Muscle layer of duodenum (tissue), 2 donors: ENCODE data around the gene UBE2L3.
"Not testable (repeated sequence)": the region's sequence is repeated elsewhere in the genome, so short reads cannot be mapped to it uniquely, and the experiment has no call there.

ENCODE experiments used
- H3K27ac ChIP-seq: one replicate; pipeline ENCODE4 v1.7.0; 2013; ENCODE audit warnings: mild to moderate bottlenecking, low read length
- H3K27me3 ChIP-seq: one replicate; pipeline ENCODE4 v1.7.0; 2013; ENCODE audit warnings: low read depth, mild to moderate bottlenecking, control low read depth, low read length
- H3K36me3 ChIP-seq, 2 donors: one replicate each; pipeline ENCODE4 v1.7.0; 2013; ENCODE audit warnings: low read length in 2 of 2, control low read depth in 1 of 2, mild to moderate bottlenecking in 1 of 2; ENCODE audit not compliant: insufficient read depth in 2 of 2, control insufficient read depth in 1 of 2
- H3K4me1 ChIP-seq, 2 donors: one replicate each; pipeline ENCODE4 v1.7.0; 2013; ENCODE audit warnings: low read length in 2 of 2, mild to moderate bottlenecking in 2 of 2, control low read depth in 1 of 2, moderate library complexity in 1 of 2; ENCODE audit not compliant: insufficient read depth in 2 of 2, control insufficient read depth in 1 of 2
- H3K4me3 ChIP-seq, 2 donors: one replicate each; pipeline ENCODE4 v1.7.0; 2013; ENCODE audit warnings: low read length in 2 of 2, low read depth in 1 of 2, mild to moderate bottlenecking in 1 of 2
- H3K9me3 ChIP-seq, 2 donors: one replicate each; pipeline ENCODE4 v1.7.0; 2013; ENCODE audit warnings: low read length in 2 of 2, control low read depth in 1 of 2, mild to moderate bottlenecking in 1 of 2; ENCODE audit not compliant: control insufficient read depth in 1 of 2
- donor health status: healthy.

The UBE2L3 gene

DNA sequence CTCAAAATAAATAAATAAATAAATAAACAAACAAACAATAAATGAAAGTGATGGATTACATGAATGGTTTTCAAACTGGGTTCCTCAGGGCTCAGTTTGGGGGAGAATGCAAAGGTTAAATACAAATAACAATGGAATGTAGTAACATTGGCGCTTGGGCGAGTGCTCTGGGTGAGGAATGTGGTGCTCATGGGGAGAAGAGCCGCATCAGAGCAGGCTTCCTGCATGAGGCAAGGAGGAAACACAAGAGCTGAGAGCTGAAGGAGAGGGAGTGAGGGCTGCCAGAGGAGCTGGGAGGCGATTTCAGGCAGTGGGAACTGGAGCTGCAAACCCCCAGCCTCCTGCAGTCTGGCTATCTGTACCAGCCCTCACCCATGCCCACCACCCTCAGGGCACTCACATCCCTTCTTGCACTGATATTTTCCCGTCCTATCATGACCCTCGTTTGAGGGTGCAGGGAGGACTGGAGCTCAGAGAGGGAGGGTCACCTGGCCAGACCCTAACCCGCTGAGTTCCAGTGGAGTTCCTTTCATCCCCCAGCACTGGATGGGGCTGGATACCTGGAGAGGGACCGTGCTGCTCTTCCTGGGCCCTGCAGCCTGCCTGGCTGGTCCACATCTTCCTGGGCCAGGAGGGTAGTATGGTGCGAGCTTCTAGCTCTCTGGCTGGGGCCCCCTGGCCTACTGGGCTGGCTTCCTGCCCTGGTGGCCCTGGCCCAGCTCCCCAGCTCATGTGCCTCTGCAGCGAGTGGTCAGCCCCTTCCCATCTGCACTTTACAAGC, 8.0 kb upstream of the UBE2L3 start:
- H3K27me3 ChIP-seq, H3K36me3 ChIP-seq, H3K4me3 ChIP-seq, H3K9me3 ChIP-seq, H3K4me1 ChIP-seq, H3K27ac ChIP-seq: not testable (repeated sequence)

DNA sequence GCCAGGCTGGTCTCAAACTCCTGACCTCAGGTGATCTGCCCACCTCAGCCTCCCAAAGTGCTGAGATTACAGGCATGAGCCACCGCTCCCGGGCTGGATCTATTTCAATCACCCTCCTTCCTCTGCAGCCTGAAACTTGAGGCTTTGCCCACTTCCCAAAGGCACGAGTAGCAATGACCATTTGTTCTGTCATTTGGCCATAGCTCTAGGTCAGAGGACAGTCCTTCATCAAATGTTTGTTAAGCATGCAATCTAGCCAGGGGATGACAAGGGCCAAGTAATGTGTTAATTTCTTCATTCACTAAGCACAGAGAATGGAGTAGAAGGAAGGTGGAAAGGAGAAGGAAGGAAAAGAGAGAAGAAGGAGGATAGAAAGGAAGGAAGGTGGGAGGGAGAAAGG, 6.9 kb upstream of the UBE2L3 start:
- not testable (repeated sequence) for H3K4me1 ChIP-seq, H3K27me3 ChIP-seq, H3K9me3 ChIP-seq, H3K27ac ChIP-seq, H3K36me3 ChIP-seq, H3K4me3 ChIP-seq

DNA sequence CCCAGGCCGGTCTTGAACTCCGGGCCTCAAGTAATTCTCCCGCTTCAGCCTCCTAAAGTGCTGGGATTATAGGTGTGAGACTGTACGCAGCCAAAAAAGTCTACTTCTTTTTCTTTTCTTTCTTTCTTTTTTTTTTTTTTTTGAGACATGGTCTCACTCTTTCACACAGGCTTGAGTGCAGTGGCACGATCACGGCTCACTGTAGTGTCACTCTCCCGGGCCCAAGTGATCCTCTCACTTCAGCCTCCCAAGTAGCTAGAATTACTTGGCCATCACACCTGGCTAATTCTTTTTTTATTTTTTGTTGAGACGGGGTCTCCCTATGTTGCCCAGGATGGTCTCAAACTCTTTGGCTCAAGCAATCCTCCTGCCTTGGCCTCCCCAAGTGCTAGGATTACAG, 3.6 kb upstream of the UBE2L3 start:
- peaks cover 0 to 8% of the 10 kb centered on the region in 2 donors for H3K4me1 ChIP-seq
- H3K36me3 ChIP-seq: peaks cover 0 to 5% of the 10 kb centered on the region in 2 donors
- no peak overlapping the region for H3K4me3 ChIP-seq

DNA sequence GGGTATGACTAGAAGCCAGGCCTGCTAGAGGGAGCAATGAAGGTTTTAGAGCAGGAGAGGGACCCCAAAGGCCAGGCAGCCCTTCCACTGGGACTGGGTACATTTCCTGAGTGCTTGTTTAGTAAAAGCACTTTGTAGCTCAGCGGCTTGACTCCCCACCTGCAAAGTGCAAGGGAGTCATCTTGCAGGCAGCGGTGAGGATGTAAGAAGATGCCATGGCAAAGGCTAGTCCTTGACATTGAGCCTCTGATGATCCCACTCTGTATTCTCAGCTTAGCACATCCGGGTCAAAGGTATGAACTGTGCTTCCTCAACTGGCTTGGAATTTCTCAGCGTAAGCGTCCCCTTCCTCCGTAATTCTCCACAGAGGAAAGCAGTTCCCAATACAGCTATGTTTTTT, 3.1 kb upstream of the UBE2L3 start:
- Histone ChIP-seq H3K36me3 (peaks cover 0 to 5% of the 10 kb centered on the region in 2 donors), H3K4me3 (no peak overlapping the region), H3K9me3 (no peaks in the 10 kb centered on the region), H3K27me3 (no peaks in the 10 kb centered on the region), H3K4me1 (peaks cover 1 to 13% of the 10 kb centered on the region in 2 donors), H3K27ac (no peak overlapping the region)

More for the DNA sequence above, 3.6 kb upstream of the UBE2L3 start:
- H3K27me3 ChIP-seq: no peaks in the 10 kb centered on the region
- H3K9me3 ChIP-seq: no peaks in the 10 kb centered on the region
- H3K27ac ChIP-seq: no peak overlapping the region

DNA sequence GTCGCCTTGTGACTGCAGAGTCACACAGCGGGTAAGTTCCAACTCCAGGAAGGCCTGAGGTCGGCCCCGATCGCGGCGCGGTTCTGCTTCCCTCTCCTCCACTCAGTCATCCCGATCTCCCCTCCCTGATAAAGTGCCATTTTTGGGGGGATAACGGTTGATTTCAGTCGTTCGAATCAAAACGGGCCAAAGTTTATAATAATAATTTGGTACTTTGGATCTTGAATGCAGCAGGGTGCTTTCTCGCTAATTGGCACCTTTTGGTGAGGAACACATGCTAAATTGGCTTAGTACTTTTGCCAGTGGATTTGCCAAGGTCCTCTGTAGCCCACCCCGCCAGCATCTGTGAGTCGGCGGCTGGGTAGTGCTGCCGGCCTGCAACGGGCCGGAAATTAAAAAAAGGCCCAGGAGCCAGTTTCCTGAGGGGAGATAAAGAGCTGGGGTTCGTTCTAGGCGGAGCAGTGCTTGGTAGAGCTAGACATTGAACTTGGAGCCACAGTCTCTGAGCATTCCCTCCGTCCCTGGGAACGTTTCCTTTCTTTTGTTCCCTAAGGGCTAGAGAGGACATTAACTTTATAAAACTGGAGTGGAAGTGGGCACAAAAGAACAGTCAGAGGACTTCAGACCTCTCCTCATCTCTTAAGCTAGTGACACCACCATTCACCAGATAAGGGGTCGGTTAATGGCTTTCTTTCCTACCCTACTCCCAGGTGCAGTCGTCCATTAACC, 997 bp downstream of the UBE2L3 start:
- H3K4me1 ChIP-seq: peaks cover 9 to 48% of the 10 kb centered on the region in 2 donors
- peaks cover 0 to 5% of the 10 kb centered on the region in 2 donors for H3K36me3 ChIP-seq
- peak overlapping the region; percentile 88 to 92 for H3K4me3 ChIP-seq
- H3K27ac ChIP-seq: peak overlapping the region; percentile 94
- no peaks in the 10 kb centered on the region for H3K27me3 ChIP-seq
- no peaks in the 10 kb centered on the region for H3K9me3 ChIP-seq

DNA sequence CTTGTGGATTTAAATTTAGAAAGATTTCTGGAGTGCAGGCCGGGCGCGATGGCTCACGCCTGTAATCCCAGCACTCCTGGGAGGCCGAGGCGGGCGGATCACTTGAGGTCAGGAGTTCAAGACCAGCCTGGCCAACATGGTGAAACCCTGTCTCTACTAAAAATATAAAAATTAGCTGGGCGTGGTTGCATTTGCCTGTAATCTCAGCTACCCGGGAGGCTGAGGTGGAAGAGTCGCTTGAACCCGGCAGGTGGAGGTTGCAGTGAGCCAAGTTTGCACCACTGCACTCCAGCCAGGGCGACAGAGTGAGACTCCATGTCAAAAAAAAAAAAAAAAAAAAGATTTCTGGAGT, 1.5 kb downstream of the UBE2L3 start:
- H3K36me3 ChIP-seq, H3K9me3 ChIP-seq, H3K27me3 ChIP-seq: not testable (repeated sequence)
- Histone ChIP-seq H3K4me3 (peak overlapping the region; percentile 88 to 92), H3K27ac (peak overlapping the region; percentile 94), H3K4me1 (peaks cover 11 to 54% of the 10 kb centered on the region in 2 donors)

DNA sequence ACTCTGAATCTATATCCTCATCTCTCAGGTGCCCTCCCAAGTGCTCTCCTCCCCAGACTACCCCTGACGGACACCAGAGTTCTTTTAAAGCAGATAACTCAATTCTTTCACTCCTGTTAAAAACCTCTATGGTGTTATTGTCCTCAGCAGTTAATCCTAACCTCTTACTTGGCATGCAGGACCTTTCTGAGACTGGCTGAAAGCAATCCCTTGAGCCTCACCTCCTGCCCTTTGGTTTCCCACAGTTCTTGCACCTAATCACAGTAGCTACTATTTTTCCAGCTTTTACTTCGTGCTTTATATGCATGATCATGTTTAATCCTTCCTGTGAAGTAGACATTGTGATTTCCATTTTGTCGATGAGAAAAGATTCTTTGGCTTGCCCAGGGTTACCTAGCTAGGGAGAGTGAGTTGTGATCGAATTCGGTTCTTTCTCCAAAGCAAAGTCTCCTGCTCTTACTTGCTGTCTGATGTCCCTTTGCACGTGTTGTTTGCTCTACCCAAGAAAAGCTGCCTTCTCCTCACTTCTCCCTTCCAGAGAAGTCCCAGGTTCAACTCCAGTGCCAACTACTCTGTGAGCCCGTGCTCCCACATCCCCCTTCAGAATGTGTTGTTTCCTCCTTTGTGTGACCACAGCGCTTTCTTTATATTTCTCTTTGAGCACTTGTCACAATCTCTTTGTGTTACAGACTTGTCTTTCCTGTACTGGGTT, 2.1 kb downstream of the UBE2L3 start:
- Histone ChIP-seq H3K27ac (no peak overlapping the region), H3K9me3 (no peaks in the 10 kb centered on the region), H3K27me3 (no peaks in the 10 kb centered on the region), H3K4me3 (peak overlapping the region; percentile 31 to 88), H3K36me3 (peaks cover 0 to 5% of the 10 kb centered on the region in 2 donors), H3K4me1 (peaks cover 15 to 59% of the 10 kb centered on the region in 2 donors)

DNA sequence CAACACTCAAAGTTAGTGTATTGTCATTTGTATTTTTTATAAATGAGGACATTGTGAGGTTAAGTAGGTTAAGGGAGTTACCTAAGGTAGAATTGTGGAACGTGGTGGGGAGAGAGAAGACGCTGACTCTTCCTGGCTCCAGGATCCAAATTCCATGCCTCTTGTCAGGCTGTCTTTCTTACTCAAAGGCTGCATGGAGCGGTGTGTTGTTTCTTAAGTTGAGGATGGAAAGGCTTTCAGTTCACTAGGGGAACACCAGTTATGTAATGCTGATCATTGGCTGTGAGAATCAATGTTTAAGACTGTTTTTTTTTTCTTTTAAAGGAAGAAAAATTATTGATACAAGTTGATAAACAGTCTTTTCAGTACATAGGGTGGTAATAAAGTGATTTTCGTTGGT, 2.9 kb downstream of the UBE2L3 start:
- no peak overlapping the region for H3K27ac ChIP-seq
- peaks cover 0 to 5% of the 10 kb centered on the region in 2 donors for H3K36me3 ChIP-seq
- no peaks in the 10 kb centered on the region for H3K27me3 ChIP-seq
- H3K9me3 ChIP-seq: no peaks in the 10 kb centered on the region
- H3K4me1 ChIP-seq: peaks cover 15 to 59% of the 10 kb centered on the region in 2 donors
- no peak overlapping the region for H3K4me3 ChIP-seq

DNA sequence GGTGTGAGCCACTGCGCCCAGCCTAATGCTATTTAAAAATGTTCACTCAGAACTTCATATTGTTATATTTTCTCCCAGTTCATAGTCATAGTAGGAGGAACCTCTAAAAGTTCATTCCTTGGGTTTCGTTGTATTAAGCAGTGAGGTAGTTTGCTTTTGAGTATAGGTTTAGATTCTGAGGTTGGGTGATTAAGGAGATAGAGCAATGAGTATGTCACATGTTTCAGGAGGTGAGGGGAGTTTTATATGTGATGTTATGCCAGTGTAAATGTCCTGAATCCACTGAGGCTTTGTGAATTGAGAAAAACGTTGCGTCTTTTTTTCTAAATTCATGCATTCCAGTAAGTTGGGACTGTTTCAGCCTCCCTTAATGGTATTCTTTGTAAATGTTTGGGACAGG, 4.2 kb downstream of the UBE2L3 start:
- Histone ChIP-seq H3K36me3 (peaks cover 0 to 5% of the 10 kb centered on the region in 2 donors), H3K4me3 (no peak overlapping the region), H3K4me1 (peaks cover 15 to 59% of the 10 kb centered on the region in 2 donors), H3K9me3 (no peaks in the 10 kb centered on the region), H3K27ac (no peak overlapping the region), H3K27me3 (no peaks in the 10 kb centered on the region)

DNA sequence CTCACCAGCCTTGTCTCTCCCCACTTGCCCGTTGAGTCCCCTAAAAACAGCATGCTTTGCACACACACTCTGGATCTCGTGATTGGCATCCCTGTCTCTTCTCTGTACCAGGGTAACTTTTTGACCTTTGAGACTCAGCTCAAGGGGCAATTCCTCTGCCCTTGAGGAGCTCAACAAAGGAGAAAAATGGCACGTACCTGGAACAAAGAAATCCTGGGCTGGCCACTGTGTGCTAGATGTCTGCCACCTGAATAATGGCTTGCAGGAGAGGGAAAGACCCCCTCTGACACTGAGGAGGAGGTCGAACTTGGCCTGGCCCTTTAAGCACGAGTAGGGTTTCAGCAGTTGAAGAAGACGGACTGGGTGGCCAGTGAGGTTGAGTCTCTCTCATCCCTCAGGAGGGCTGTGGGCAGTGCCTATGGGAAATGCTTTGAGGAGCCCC, 5.8 kb downstream of the UBE2L3 start:
- Histone ChIP-seq H3K27ac (no peak overlapping the region), H3K27me3 (no peaks in the 10 kb centered on the region), H3K36me3 (no peaks in the 10 kb centered on the region), H3K9me3 (no peaks in the 10 kb centered on the region), H3K4me1 (peaks cover 20 to 66% of the 10 kb centered on the region in 2 donors), H3K4me3 (no peak overlapping the region)

DNA sequence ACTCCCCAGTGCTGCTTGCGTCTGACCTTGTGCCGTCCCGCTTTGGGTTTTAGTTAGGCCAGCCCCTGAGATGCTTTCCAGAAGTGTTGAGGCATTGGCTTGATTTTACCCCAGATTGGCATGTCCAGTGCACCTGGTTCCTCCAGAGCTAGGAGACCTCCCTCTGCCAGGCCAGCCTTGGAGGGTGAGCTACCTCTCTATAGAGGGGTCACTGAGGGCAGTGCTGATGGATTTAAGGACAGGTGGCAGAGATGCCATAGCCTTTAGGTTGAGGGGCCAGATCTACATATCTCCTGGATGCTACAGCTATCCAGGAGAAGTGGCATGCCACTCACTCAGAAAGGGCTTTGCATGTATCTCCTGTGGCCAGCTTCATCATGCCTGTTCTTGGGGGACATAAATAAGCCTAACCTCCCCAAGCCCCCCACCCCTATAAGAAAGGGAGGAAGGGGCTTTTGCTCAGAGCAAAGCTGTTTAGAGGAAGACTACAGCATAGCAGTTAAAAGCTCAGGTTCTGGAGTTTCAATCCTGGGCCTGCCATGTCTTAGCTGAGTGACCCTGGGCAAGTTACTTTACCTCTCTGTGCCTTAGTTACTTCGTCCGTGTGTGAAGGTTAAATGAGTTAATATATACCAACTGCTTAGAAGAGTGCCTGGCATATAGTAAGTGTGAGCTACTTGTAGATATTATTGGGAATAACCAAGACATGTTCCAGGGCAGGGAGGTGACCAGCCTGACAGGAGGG, 6.4 kb downstream of the UBE2L3 start:
- H3K4me1 ChIP-seq: peaks cover 20 to 60% of the 10 kb centered on the region in 2 donors
- H3K36me3 ChIP-seq: peaks cover 0 to 3% of the 10 kb centered on the region in 2 donors
- no peaks in the 10 kb centered on the region for H3K9me3 ChIP-seq
- H3K4me3 ChIP-seq: no peak overlapping the region
- no peaks in the 10 kb centered on the region for H3K27me3 ChIP-seq
- H3K27ac ChIP-seq: no peak overlapping the region
